Astrocyte (in vitro differentiated cells and primary cell): ENCODE results near the gene LRP1B.

Source experiments
- EZH2 ChIP-seq: IDR thresholded peaks from 2 replicates; pipeline ENCODE4 v1.6.1; 2012; ENCODE audit warnings: mild to moderate bottlenecking, low read length, inconsistent platforms; ENCODE audit not compliant: insufficient read depth
- TF ChIP-seq, protein P1 (sequence below): IDR thresholded peaks from 2 replicates; pipeline ENCODE4 v1.5.1; 2011; ENCODE audit warnings: low read depth, mild to moderate bottlenecking, inconsistent platforms, low read length, moderate library complexity; ENCODE audit not compliant: insufficient read depth

DNA sequence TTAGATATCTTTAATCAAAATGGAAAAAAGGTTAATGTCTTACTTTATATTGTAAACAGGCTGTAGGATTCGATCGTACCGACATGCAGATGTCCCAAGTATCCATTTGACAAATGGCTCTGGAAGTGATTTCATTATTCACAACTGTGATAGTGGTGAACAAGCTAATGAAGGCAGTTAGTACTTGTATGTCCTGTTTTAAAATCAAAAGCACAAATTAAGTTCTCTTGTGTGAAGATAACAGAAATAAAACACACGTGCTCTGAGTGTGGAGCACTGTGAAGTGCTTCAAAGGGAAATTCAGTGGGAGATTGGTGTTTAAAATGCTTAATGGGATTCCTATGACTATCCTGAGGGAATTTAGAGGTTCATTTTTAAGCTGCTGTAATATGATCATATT is 8.6 kb upstream of the LRP1B start:
- TF ChIP-seq, protein P1, sequence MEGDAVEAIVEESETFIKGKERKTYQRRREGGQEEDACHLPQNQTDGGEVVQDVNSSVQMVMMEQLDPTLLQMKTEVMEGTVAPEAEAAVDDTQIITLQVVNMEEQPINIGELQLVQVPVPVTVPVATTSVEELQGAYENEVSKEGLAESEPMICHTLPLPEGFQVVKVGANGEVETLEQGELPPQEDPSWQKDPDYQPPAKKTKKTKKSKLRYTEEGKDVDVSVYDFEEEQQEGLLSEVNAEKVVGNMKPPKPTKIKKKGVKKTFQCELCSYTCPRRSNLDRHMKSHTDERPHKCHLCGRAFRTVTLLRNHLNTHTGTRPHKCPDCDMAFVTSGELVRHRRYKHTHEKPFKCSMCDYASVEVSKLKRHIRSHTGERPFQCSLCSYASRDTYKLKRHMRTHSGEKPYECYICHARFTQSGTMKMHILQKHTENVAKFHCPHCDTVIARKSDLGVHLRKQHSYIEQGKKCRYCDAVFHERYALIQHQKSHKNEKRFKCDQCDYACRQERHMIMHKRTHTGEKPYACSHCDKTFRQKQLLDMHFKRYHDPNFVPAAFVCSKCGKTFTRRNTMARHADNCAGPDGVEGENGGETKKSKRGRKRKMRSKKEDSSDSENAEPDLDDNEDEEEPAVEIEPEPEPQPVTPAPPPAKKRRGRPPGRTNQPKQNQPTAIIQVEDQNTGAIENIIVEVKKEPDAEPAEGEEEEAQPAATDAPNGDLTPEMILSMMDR = no peak
- no peak for TF ChIP-seq EZH2
